Measurements from ENCODE around the gene TPM2.

GRCh38 chr9:35660966-35661415 is 28.7 kb downstream of the TPM2 start:
- no peak for TF ChIP-seq TAF1 (IDR thresholded peaks at IDR 0.05; ENCODE audit: borderline replicate concordance, insufficient read depth, low read length)
- no peak for TF ChIP-seq REST (IDR thresholded peaks at IDR 0.05; ENCODE audit: insufficient read depth in 1 of 2, low read depth in 2 of 2, low read length in 2 of 2)
- TF ChIP-seq POLR2AphosphoS5 (IDR thresholded peaks at IDR 0.05; ENCODE audit: low read depth, low read length) = no peak
- TF ChIP-seq SIN3A (IDR thresholded peaks at IDR 0.05; ENCODE audit: borderline replicate concordance, insufficient read depth, low read length) = no peak

All from PFSK-1 (cell line).